GM12878 (cell line): Measurements from ENCODE around the gene DYNC2H1. TPM values are rescaled to one million over a fixed set of nuclear protein-coding genes. Genes with fewer than 3 reads are reported as not detected.

Experiments used
- ATAC-seq: fragments of 200-7000 bp; cut with Tn5 transposase; 3 replicates; pipeline ENCODE4 v1.9.1; 2020; ENCODE audit warnings: mild to moderate bottlenecking, moderate library complexity
- BruUV-seq: library from RNA; stranded (reverse); fragments of 400-500 nt; replicated peaks from 2 replicates; lab custom pipeline; 2021; lab: Mats Ljungman, UMichigan
- CTCF ChIA-PET: fragments of 300-600 bp; sonication (Branson Sonifier 250); formaldehyde crosslinking; extraction: SDS; loops from one replicate; lab custom pipeline; 2021; ENCODE audit warnings: inconsistent platforms; lab: Yijun Ruan, JAX
- POLR2A ChIA-PET: fragments of 350-600 bp; formaldehyde crosslinking; extraction: SDS; loops from one replicate; lab custom pipeline; 2021; ENCODE audit warnings: inconsistent platforms; lab: Charles Lee
- RAD21 ChIA-PET: fragments of 300-600 bp; sonication (Branson Sonifier 250); formaldehyde crosslinking; loops from one replicate; lab custom pipeline; 2023; ENCODE audit warnings: antibody characterized with exemption; ENCODE audit not compliant: unreplicated experiment; lab: Charles Lee
- SMC1A ChIA-PET: fragments of 300-600 bp; sonication (Branson Sonifier 250); formaldehyde crosslinking; loops from one replicate; lab custom pipeline; 2023; ENCODE audit not compliant: unreplicated experiment, uncharacterized antibody; lab: Charles Lee
- DNase-seq: peaks from one replicate; pipeline ENCODE4 v3.0.0-alpha.2; 2011; ENCODE audit warnings: low read depth, low spot score
- FAIRE-seq: peaks from 3 replicates; lab custom pipeline; 2011; peaks lifted over from hg19 to GRCh38; lab: Jason Lieb, UNC
- H2AFZ ChIP-seq: 2 replicates; pipeline ENCODE4 v1.6.0; 2011; ENCODE audit warnings: low read depth, low read length, control low read depth; ENCODE audit not compliant: control insufficient read depth
- H3K27ac ChIP-seq: 2 replicates; pipeline ENCODE4 v1.5.1; 2011; ENCODE audit warnings: control low read depth; ENCODE audit not compliant: control insufficient read depth, insufficient read depth
- H3K27me3 ChIP-seq, 2 experiments: replicated peaks in 1 of 2; 2 replicates each; pipeline versions ENCODE4 v1.6.0 to v1.6.1; 2011; ENCODE audit warnings: low read length in 1 of 2; ENCODE audit not compliant: control insufficient read depth in 2 of 2, insufficient read depth in 2 of 2
- H3K36me3 ChIP-seq, 2 experiments: 2 replicates each; pipeline ENCODE4 v1.5.1; 2011; ENCODE audit warnings: low read length in 1 of 2; ENCODE audit not compliant: control insufficient read depth in 2 of 2, insufficient read depth in 2 of 2
- H3K4me1 ChIP-seq: 2 replicates; pipeline ENCODE4 v1.6.1; 2011; ENCODE audit warnings: mild to moderate bottlenecking, low read length, moderate library complexity, mixed read lengths; ENCODE audit not compliant: control insufficient read depth, insufficient read depth
- H3K4me2 ChIP-seq: 2 replicates; pipeline ENCODE4 v1.6.0; 2011; ENCODE audit warnings: control low read depth; ENCODE audit not compliant: control insufficient read depth, insufficient read depth
- H3K4me3 ChIP-seq: fragments of 200-600 bp; sonication (generic); 2 replicates; pipeline ENCODE4 v1.5.1; 2016
- H3K79me2 ChIP-seq: 2 replicates; pipeline ENCODE4 v1.6.0; 2011; ENCODE audit warnings: low read length; ENCODE audit not compliant: control insufficient read depth, insufficient read depth
- H3K9ac ChIP-seq: 2 replicates; pipeline ENCODE4 v1.8.0; 2011; ENCODE audit warnings: low read length, control low read depth, mixed read lengths; ENCODE audit not compliant: control insufficient read depth, insufficient read depth
- H3K9me3 ChIP-seq: replicated peaks from 3 replicates; pipeline ENCODE4 v1.5.1; 2011; ENCODE audit warnings: mild to moderate bottlenecking, low read length; ENCODE audit not compliant: control insufficient read depth, insufficient read depth
- H4K20me1 ChIP-seq: 2 replicates; pipeline ENCODE4 v1.6.0; 2011; ENCODE audit not compliant: control insufficient read depth, insufficient read depth
- BACH1 ChIP-seq: fragments of 450-650 bp; IDR thresholded peaks from 2 replicates; pipeline ENCODE4 v1.6.1; 2017; ENCODE audit warnings: mild to moderate bottlenecking, borderline replicate concordance
- DPF2 ChIP-seq: fragments of 450-650 bp; IDR thresholded peaks from 2 replicates; pipeline ENCODE4 v1.6.1; 2017; ENCODE audit warnings: mild to moderate bottlenecking
- FOXK2 ChIP-seq: fragments of 450-650 bp; IDR thresholded peaks from 2 replicates; pipeline ENCODE4 v1.6.1; 2017; ENCODE audit warnings: mild to moderate bottlenecking, moderate library complexity
- HDAC2 ChIP-seq: fragments of 200-600 bp; sonication (generic); IDR thresholded peaks from 2 replicates; pipeline ENCODE4 v1.6.1; 2017
- IKZF1 ChIP-seq: fragments of 450-650 bp; conservative IDR thresholded peaks from 2 replicates; pipeline ENCODE4 v1.6.1; 2017; ENCODE audit warnings: antibody characterized with exemption, mild to moderate bottlenecking
- JUND ChIP-seq: IDR thresholded peaks from 2 replicates; pipeline ENCODE4 v1.6.1; 2012; ENCODE audit warnings: low read depth, mild to moderate bottlenecking, low read length, improper control_type of control experiment, moderate library complexity
- KAT2A ChIP-seq: conservative IDR thresholded peaks from 2 replicates; pipeline ENCODE4 v1.6.1; 2011; ENCODE audit warnings: low read depth, low read length; ENCODE audit not compliant: control insufficient read depth
- KDM1A ChIP-seq: fragments of 200-600 bp; sonication (generic); IDR thresholded peaks from 2 replicates; pipeline ENCODE4 v1.6.1; 2016; ENCODE audit warnings: borderline replicate concordance
- MEF2A ChIP-seq: IDR thresholded peaks from 2 replicates; pipeline ENCODE4 v1.6.1; 2011; ENCODE audit warnings: low read depth, mild to moderate bottlenecking, low read length, moderate library complexity; ENCODE audit not compliant: insufficient read depth
- PML ChIP-seq: IDR thresholded peaks from 2 replicates; pipeline ENCODE4 v1.6.1; 2012; ENCODE audit warnings: low read length, inconsistent platforms
- SUZ12 ChIP-seq: fragments of 200-600 bp; sonication (generic); IDR thresholded peaks from one replicate; pipeline ENCODE4 v1.6.1; 2018; ENCODE audit warnings: antibody characterized with exemption, mild to moderate bottlenecking; ENCODE audit not compliant: unreplicated experiment
- YBX1 ChIP-seq: fragments of 450-650 bp; IDR thresholded peaks from 2 replicates; pipeline ENCODE4 v1.6.1; 2016; ENCODE audit warnings: antibody characterized with exemption
- ZSCAN29 ChIP-seq: fragments of 450-650 bp; IDR thresholded peaks from 2 replicates; pipeline ENCODE4 v1.6.1; 2017; ENCODE audit warnings: mild to moderate bottlenecking, moderate library complexity
- ZZZ3 ChIP-seq: IDR thresholded peaks from 2 replicates; pipeline ENCODE4 v1.6.1; 2011; ENCODE audit warnings: low read depth; ENCODE audit not compliant: control insufficient read depth, insufficient read length
- WGBS: methylation state at CpG from one replicate; pipeline ENCODE4 v1.1.6; 2016; ENCODE audit warnings: low lambda C conversion rate; ENCODE audit not compliant: insufficient replicate concordance, insufficient coverage; ENCODE audit errors: missing lambda C conversion rate; 5-methylcytosine and 5-hydroxymethylcytosine counted together
- in situ Hi-C: fragments of 300-500 bp; cut with MboI; formaldehyde crosslinking; loops from 9 replicates; pipeline ENCODE4 v1.14.3; 2018; ENCODE audit warnings: mixed read lengths
- intact Hi-C: fragments of 100-400 bp; cut with micrococcal nuclease; formaldehyde crosslinking; loops from one replicate; pipeline ENCODE4 v1.14.2; 2022; ENCODE audit not compliant: unreplicated experiment
- polyA plus RNA-seq, 11 experiments: library from polyadenylated mRNA; depleted of rRNA in 4 of 11; unstranded in 6 of 11; stranded (reverse) in 5 of 11; fragments of >200 nt; fragmentation: Nextera tagmentation in 4 of 11; fragmentation: Illumina TruSeq in 1 of 11; extraction: Ambion mirVana in 4 of 11; extraction: Trizol in 1 of 11; gene quantifications; 1 replicate in 1 of 11; 2 replicates in 10 of 11; pipeline versions ENCODE4 v1.2.1 to v1.2.3, GENCODE V29; 2011 to 2016; ENCODE audit warnings: inconsistent platforms in 2 of 11, missing spikeins in 2 of 11, low read depth in 1 of 11
- total RNA-seq, 4 experiments: library from RNA; depleted of rRNA in 3 of 4; stranded (reverse); fragments of >200 nt in 3 of 4; fragmentation: Illumina TruSeq in 1 of 4; extraction: Trizol in 1 of 4; gene quantifications; 2 replicates each; pipeline versions ENCODE4 v1.2.1 to v1.2.3, GENCODE V29; 2013 to 2021
- TF ChIP-seq, protein P1 (sequence below): IDR thresholded peaks from 2 replicates; pipeline ENCODE4 v1.6.1; 2011; ENCODE audit warnings: low read depth, low read length, improper control_type of control experiment, borderline replicate concordance
- TF ChIP-seq, protein P2 (sequence below): fragments of 450-650 bp; IDR thresholded peaks from 2 replicates; pipeline ENCODE4 v1.6.1; 2014; ENCODE audit warnings: mild to moderate bottlenecking
- TF ChIP-seq, protein P3 (sequence below): fragments of 450-650 bp; IDR thresholded peaks from 2 replicates; pipeline ENCODE4 v1.6.1; 2017; ENCODE audit warnings: low read depth, mild to moderate bottlenecking, moderate library complexity
- TF ChIP-seq, protein P4 (sequence below): IDR thresholded peaks from 2 replicates; pipeline ENCODE4 v1.6.1; 2012; ENCODE audit warnings: mild to moderate bottlenecking, low read depth, low read length

DYNC2H1 gene
- total and polyA plus RNA-seq, 10 of the 15 experiments (the other 5 are each of a cell fraction or from before 2014, with no cell fraction given), result 0.12 to 3.9 (median 0.23) TPM; not detected in 2

DNA sequence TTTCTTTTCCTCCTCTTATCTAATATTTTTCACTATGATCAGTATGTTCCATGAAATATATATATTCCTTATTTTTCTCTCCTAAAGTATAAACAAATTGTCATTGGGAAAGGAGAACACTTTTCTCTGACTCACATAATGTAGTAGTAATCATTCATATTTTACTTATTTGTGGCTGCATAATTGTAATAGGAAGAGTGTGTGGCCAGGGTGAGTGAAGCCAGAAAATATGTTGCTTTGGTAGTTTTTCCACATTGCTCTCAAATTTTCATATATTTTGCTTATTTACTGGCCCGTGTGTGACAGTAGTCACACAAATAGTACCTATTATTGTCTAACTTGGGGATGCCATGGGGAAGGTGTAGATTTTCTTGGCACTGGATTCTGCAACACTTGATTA, 172.1 kb downstream of the DYNC2H1 start:
- Histone ChIP-seq H3K9ac (no peak overlapping the region), H2AFZ (no peak overlapping the region), H3K36me3 (no peaks in the 10 kb centered on the region), H3K27me3 (no peaks in the 10 kb centered on the region), H4K20me1 (no peaks in the 10 kb centered on the region)
- RAD21 ChIA-PET, result no interaction called here
- TF ChIP-seq KDM1A, result no peak
- TF ChIP-seq, protein P1, sequence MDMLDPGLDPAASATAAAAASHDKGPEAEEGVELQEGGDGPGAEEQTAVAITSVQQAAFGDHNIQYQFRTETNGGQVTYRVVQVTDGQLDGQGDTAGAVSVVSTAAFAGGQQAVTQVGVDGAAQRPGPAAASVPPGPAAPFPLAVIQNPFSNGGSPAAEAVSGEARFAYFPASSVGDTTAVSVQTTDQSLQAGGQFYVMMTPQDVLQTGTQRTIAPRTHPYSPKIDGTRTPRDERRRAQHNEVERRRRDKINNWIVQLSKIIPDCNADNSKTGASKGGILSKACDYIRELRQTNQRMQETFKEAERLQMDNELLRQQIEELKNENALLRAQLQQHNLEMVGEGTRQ, result no peak
- TF ChIP-seq, protein P2, sequence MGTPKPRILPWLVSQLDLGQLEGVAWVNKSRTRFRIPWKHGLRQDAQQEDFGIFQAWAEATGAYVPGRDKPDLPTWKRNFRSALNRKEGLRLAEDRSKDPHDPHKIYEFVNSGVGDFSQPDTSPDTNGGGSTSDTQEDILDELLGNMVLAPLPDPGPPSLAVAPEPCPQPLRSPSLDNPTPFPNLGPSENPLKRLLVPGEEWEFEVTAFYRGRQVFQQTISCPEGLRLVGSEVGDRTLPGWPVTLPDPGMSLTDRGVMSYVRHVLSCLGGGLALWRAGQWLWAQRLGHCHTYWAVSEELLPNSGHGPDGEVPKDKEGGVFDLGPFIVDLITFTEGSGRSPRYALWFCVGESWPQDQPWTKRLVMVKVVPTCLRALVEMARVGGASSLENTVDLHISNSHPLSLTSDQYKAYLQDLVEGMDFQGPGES, result no peak
- TF ChIP-seq PML, result no peak
- no peak for TF ChIP-seq IKZF1
- no peak for TF ChIP-seq HDAC2
- TF ChIP-seq, protein P3, sequence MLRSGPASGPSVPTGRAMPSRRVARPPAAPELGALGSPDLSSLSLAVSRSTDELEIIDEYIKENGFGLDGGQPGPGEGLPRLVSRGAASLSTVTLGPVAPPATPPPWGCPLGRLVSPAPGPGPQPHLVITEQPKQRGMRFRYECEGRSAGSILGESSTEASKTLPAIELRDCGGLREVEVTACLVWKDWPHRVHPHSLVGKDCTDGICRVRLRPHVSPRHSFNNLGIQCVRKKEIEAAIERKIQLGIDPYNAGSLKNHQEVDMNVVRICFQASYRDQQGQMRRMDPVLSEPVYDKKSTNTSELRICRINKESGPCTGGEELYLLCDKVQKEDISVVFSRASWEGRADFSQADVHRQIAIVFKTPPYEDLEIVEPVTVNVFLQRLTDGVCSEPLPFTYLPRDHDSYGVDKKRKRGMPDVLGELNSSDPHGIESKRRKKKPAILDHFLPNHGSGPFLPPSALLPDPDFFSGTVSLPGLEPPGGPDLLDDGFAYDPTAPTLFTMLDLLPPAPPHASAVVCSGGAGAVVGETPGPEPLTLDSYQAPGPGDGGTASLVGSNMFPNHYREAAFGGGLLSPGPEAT, result no peak
- TF ChIP-seq ZZZ3, result no peak
- TF ChIP-seq FOXK2, result no peak
- no peak for TF ChIP-seq MEF2A
- no peak for TF ChIP-seq DPF2
- TF ChIP-seq, protein P4, sequence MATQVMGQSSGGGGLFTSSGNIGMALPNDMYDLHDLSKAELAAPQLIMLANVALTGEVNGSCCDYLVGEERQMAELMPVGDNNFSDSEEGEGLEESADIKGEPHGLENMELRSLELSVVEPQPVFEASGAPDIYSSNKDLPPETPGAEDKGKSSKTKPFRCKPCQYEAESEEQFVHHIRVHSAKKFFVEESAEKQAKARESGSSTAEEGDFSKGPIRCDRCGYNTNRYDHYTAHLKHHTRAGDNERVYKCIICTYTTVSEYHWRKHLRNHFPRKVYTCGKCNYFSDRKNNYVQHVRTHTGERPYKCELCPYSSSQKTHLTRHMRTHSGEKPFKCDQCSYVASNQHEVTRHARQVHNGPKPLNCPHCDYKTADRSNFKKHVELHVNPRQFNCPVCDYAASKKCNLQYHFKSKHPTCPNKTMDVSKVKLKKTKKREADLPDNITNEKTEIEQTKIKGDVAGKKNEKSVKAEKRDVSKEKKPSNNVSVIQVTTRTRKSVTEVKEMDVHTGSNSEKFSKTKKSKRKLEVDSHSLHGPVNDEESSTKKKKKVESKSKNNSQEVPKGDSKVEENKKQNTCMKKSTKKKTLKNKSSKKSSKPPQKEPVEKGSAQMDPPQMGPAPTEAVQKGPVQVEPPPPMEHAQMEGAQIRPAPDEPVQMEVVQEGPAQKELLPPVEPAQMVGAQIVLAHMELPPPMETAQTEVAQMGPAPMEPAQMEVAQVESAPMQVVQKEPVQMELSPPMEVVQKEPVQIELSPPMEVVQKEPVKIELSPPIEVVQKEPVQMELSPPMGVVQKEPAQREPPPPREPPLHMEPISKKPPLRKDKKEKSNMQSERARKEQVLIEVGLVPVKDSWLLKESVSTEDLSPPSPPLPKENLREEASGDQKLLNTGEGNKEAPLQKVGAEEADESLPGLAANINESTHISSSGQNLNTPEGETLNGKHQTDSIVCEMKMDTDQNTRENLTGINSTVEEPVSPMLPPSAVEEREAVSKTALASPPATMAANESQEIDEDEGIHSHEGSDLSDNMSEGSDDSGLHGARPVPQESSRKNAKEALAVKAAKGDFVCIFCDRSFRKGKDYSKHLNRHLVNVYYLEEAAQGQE, result no peak
- no peak for TF ChIP-seq ZSCAN29
- TF ChIP-seq BACH1, result no peak
- no peak for TF ChIP-seq JUND
- no peak for TF ChIP-seq SUZ12
- TF ChIP-seq YBX1, result no peak
- TF ChIP-seq KAT2A, result no peak
- TF ChIP-seq, all 136 proteins: peak for 0
- ChIA-PET CTCF (no interaction called here), SMC1A (no interaction called here), POLR2A (no interaction called here)
- H3K4me2 ChIP-seq, result no peak overlapping the region
- no TSS peak for BruUV-seq
- in situ Hi-C loops, result no loop called here
- H3K9me3 ChIP-seq, result no peaks in the 10 kb centered on the region
- no peak overlapping the region for H3K4me3 ChIP-seq
- no peak overlapping the region for H3K27ac ChIP-seq
- no peaks in the 10 kb centered on the region for H3K4me1 ChIP-seq
- DNase-seq (no peak), FAIRE-seq (no peak), ATAC-seq (no peak)
- intact Hi-C loops, result no loop called here
- no peaks in the 10 kb centered on the region for H3K79me2 ChIP-seq
- WGBS, result 0% methylated on average over 1 of the region's 1 CpG
